K562 (cell line): Measurements from ENCODE around the gene NUDCD3. TPM values are rescaled to one million over a fixed set of nuclear protein-coding genes. Genes with fewer than 3 reads are reported as not detected.

Experiments
- ATAC-seq: fragments of 200-7000 bp; cut with Tn5 transposase; 3 replicates; pipeline ENCODE4 v1.9.1; 2020; ENCODE audit warnings: moderate library complexity
- BruUV-seq: library from RNA; stranded (reverse); fragments of 400-500 nt; replicated peaks from 2 replicates; lab custom pipeline; 2021; lab: Mats Ljungman, UMichigan
- CTCF ChIA-PET: fragments of 300-600 bp; formaldehyde crosslinking; extraction: SDS; loops from one replicate; lab custom pipeline; 2021; ENCODE audit warnings: low intra/inter-chr PET ratio; lab: Yijun Ruan, JAX
- POLR2A ChIA-PET: fragments of 300-600, 350-650 bp; sonication (Branson Sonifier 250); formaldehyde crosslinking; extraction: SDS; loops from one replicate; lab custom pipeline; 2021; ENCODE audit warnings: antibody characterized with exemption, inconsistent platforms; lab: Yijun Ruan, JAX
- DNase-seq, 4 experiments: peaks; one replicate each; pipeline versions ENCODE4 v3.0.0 to v3.0.0-alpha.2; 2011 to 2018; ENCODE audit warnings: low spot score in 3 of 4, mixed read lengths in 3 of 4; ENCODE audit errors: extremely low read depth in 1 of 4
- FAIRE-seq: peaks from 2 replicates; lab custom pipeline; 2011; peaks lifted over from hg19 to GRCh38; lab: Jason Lieb, UNC
- H2AFZ ChIP-seq: 2 replicates; pipeline ENCODE4 v1.6.0; 2011; ENCODE audit warnings: low read depth, low read length, control low read depth, inconsistent platforms
- H3K27ac ChIP-seq: fragments of 200-600 bp; 3 replicates; pipeline ENCODE4 v1.8.0; 2011; ENCODE audit warnings: low read depth, mild to moderate bottlenecking, control low read depth, inconsistent platforms, low read length, moderate library complexity, mixed read lengths; ENCODE audit errors: extremely low read depth
- H3K27me3 ChIP-seq, 2 experiments: fragments of 300-600 bp in 1 of 2; 2 replicates in 1 of 2; 3 replicates in 1 of 2; pipeline versions ENCODE4 v1.6.0 to v1.8.0; 2011; ENCODE audit warnings: inconsistent platforms in 2 of 2, low read length in 2 of 2, mild to moderate bottlenecking in 1 of 2, mixed read lengths in 1 of 2, moderate library complexity in 1 of 2; ENCODE audit not compliant: control insufficient read depth in 2 of 2, insufficient read depth in 2 of 2
- H3K36me3 ChIP-seq: fragments of 300-600 bp; 3 replicates; pipeline ENCODE4 v1.8.0; 2011; ENCODE audit warnings: mild to moderate bottlenecking, low read length, inconsistent platforms; ENCODE audit not compliant: control insufficient read depth, insufficient read depth
- H3K4me1 ChIP-seq, 2 experiments: fragments of 200-600 bp in 1 of 2; replicated peaks in 1 of 2; 2 replicates in 1 of 2; 3 replicates in 1 of 2; pipeline versions ENCODE4 v1.5.1 to v1.8.0; 2011; ENCODE audit warnings: inconsistent platforms in 2 of 2, low read length in 2 of 2, mild to moderate bottlenecking in 1 of 2, mixed read lengths in 1 of 2, moderate library complexity in 1 of 2; ENCODE audit not compliant: control insufficient read depth in 2 of 2, insufficient read depth in 2 of 2
- H3K4me2 ChIP-seq: 2 replicates; pipeline ENCODE4 v1.6.1; 2011; ENCODE audit warnings: low read length, control low read depth, inconsistent platforms, mixed read lengths; ENCODE audit not compliant: insufficient read depth
- H3K4me3 ChIP-seq: fragments of 200-600 bp; sonication (generic), shearing (Covaris generic); 2 replicates; pipeline ENCODE4 v1.5.1; 2016; ENCODE audit warnings: control low read depth, inconsistent platforms
- H3K79me2 ChIP-seq: fragments of 200-600 bp; 3 replicates; pipeline ENCODE4 v1.8.0; 2011; ENCODE audit warnings: low read length, inconsistent platforms; ENCODE audit not compliant: control insufficient read depth, insufficient read depth
- H3K9ac ChIP-seq, 2 experiments: 2 replicates each; pipeline versions ENCODE4 v1.6.0 to v1.6.1; 2011; ENCODE audit warnings: low read depth in 2 of 2, low read length in 2 of 2, control low read depth in 1 of 2, inconsistent platforms in 1 of 2, mild to moderate bottlenecking in 1 of 2, mixed read lengths in 1 of 2; ENCODE audit not compliant: insufficient read depth in 1 of 2
- H3K9me1 ChIP-seq: one replicate; pipeline ENCODE4 v1.6.0; 2011; ENCODE audit warnings: inconsistent platforms, mild to moderate bottlenecking, low read length, moderate library complexity; ENCODE audit not compliant: control insufficient read depth, insufficient read depth
- H3K9me3 ChIP-seq: replicated peaks from 2 replicates; pipeline ENCODE4 v1.5.1; 2011; ENCODE audit warnings: low read depth, low read length, inconsistent platforms; ENCODE audit not compliant: control insufficient read depth, insufficient read depth
- H4K20me1 ChIP-seq: replicated peaks from 2 replicates; pipeline ENCODE4 v1.6.1; 2011; ENCODE audit warnings: low read length, inconsistent platforms, mixed read lengths; ENCODE audit not compliant: control insufficient read depth, insufficient read depth
- ATF3 ChIP-seq, 2 experiments: fragments of 450-650 bp in 1 of 2; sonication (generic) in 1 of 2; formaldehyde crosslinking in 1 of 2; IDR thresholded peaks in 1 of 2; conservative IDR thresholded peaks in 1 of 2; 2 replicates each; pipeline versions ENCODE4 v1.6.1 to v1.8.1; 2016 to 2023; ENCODE audit warnings: mild to moderate bottlenecking in 2 of 2, moderate library complexity in 2 of 2, inconsistent platforms in 1 of 2, missing genetic modification reagents in 1 of 2
- FOXM1 ChIP-seq, 2 experiments: fragments of 450-650 bp in 1 of 2; sonication (generic) in 1 of 2; formaldehyde crosslinking in 1 of 2; IDR thresholded peaks; 2 replicates each; pipeline versions ENCODE4 v1.6.1 to v1.9.0; 2017 to 2022; ENCODE audit warnings: low read depth in 2 of 2, mild to moderate bottlenecking in 2 of 2, missing genetic modification reagents in 1 of 2, moderate library complexity in 1 of 2
- FOXP1 ChIP-seq: sonication (generic); formaldehyde crosslinking; IDR thresholded peaks from 2 replicates; pipeline ENCODE4 v1.8.0; 2022; ENCODE audit warnings: mild to moderate bottlenecking, missing genetic modification reagents
- GABPA ChIP-seq: fragments of 200-800 bp; sonication (Bioruptor generic); conservative IDR thresholded peaks from 2 replicates; pipeline ENCODE4 v1.6.1; 2016; ENCODE audit warnings: low read depth, missing genetic modification characterization, missing compliant biosample characterization
- HDAC2 ChIP-seq: fragments of 450-650 bp; IDR thresholded peaks from 2 replicates; pipeline ENCODE4 v1.6.1; 2016; ENCODE audit warnings: mild to moderate bottlenecking
- KLF10 ChIP-seq: fragments of 250-450 bp; sonication (Bioruptor Pico); IDR thresholded peaks from 2 replicates; pipeline ENCODE4 v1.6.1; 2021; ENCODE audit warnings: matching md5 sums
- MTA3 ChIP-seq: fragments of 450-650 bp; formaldehyde crosslinking; IDR thresholded peaks from 2 replicates; pipeline ENCODE4 v1.6.1; 2017; ENCODE audit warnings: mild to moderate bottlenecking, borderline replicate concordance
- POLR2G ChIP-seq: fragments of 200-400 bp; formaldehyde crosslinking; IDR thresholded peaks from 2 replicates; pipeline ENCODE4 v1.6.1; 2017; ENCODE audit warnings: low read depth, mild to moderate bottlenecking, antibody characterized with exemption, low read length, moderate library complexity
- REST ChIP-seq, 2 experiments: fragments of 450-650 bp; formaldehyde crosslinking in 1 of 2; IDR thresholded peaks; 2 replicates each; pipeline versions ENCODE4 v1.4.0 to v1.6.1; 2014 to 2020; ENCODE audit warnings: mild to moderate bottlenecking in 2 of 2, borderline replicate concordance in 1 of 2, low read depth in 1 of 2
- SLC30A9 ChIP-seq: fragments of 250-450 bp; sonication (Bioruptor Pico); IDR thresholded peaks from 2 replicates; pipeline ENCODE4 v1.8.0; 2022; ENCODE audit warnings: mild to moderate bottlenecking, moderate library complexity
- SP1 ChIP-seq: sonication (generic); formaldehyde crosslinking; IDR thresholded peaks from 2 replicates; pipeline ENCODE4 v1.8.1; 2022; ENCODE audit warnings: mild to moderate bottlenecking, missing genetic modification reagents
- ZKSCAN3 ChIP-seq: fragments of 250-450 bp; sonication (Bioruptor Pico); IDR thresholded peaks from 2 replicates; pipeline ENCODE4 v1.4.0; 2020
- ZNF778 ChIP-seq: fragments of 450-650 bp; formaldehyde crosslinking; IDR thresholded peaks from 2 replicates; pipeline ENCODE4 v1.4.0; 2020; ENCODE audit warnings: mild to moderate bottlenecking, moderate library complexity
- WGBS: fragments of 100-300 bp; shearing (Covaris generic); methylation state at CpG from one replicate; pipeline ENCODE4 v1.1.6; 2016; ENCODE audit warnings: low coverage, mixed read lengths; ENCODE audit not compliant: insufficient coverage; ENCODE audit errors: missing lambda C conversion rate; 5-methylcytosine and 5-hydroxymethylcytosine counted together
- in situ Hi-C: fragments of 300-500 bp; cut with MboI; formaldehyde crosslinking; loops from 4 replicates; pipeline ENCODE4 v1.15.0; 2018; ENCODE audit warnings: inconsistent platforms, mixed read lengths
- intact Hi-C: fragments of 100-400 bp; cut with micrococcal nuclease; formaldehyde crosslinking; loops from 2 replicates; pipeline ENCODE4 v1.14.2; 2022
- polyA plus RNA-seq, 8 experiments: library from polyadenylated mRNA; depleted of rRNA in 4 of 8; stranded (reverse) in 5 of 8; unstranded in 3 of 8; fragments of >200 nt; fragmentation: Nextera tagmentation in 2 of 8; fragmentation: Illumina TruSeq in 1 of 8; extraction: Ambion mirVana in 2 of 8; extraction: Trizol in 1 of 8; gene quantifications; 2 replicates each; pipeline versions ENCODE4 v1.2.1 to v1.2.3, GENCODE V29; 2011 to 2014; ENCODE audit warnings: inconsistent platforms in 1 of 8, missing spikeins in 1 of 8
- total RNA-seq, 7 experiments: library from RNA; depleted of rRNA in 6 of 7; stranded (reverse); fragments of >200 nt in 6 of 7; fragmentation: Illumina TruSeq in 2 of 7; extraction: Trizol in 2 of 7; gene quantifications; 2 replicates each; pipeline versions ENCODE4 v1.2.1 to v1.2.3, GENCODE V29; 2011 to 2021; ENCODE audit warnings: low replicate concordance in 1 of 7

NUDCD3 gene
- total and polyA plus RNA-seq, 9 of the 15 experiments (the other 6 are each of a cell fraction or from before 2014, with no cell fraction given), result 24.8 to 64.2 (median 42.6) TPM

GRCh38 chr7:44515590-44516268 lies 25.3 kb upstream of the NUDCD3 start:
- no peaks in the 10 kb centered on the region for H3K9me1 ChIP-seq
- intact Hi-C loops (no loop called here), in situ Hi-C loops (no loop called here)
- no peak overlapping the region for H3K9ac ChIP-seq
- H2AFZ ChIP-seq, result no peak overlapping the region
- peaks cover 0 to 3% of the 10 kb centered on the region in 2 experiments; a peak in 1 of 5 replicates for H3K4me1 ChIP-seq
- H3K36me3 ChIP-seq, result no peaks in the 10 kb centered on the region
- H4K20me1 ChIP-seq, result no peaks in the 10 kb centered on the region
- DNase-seq, result no peak
- no peaks in the 10 kb centered on the region for H3K79me2 ChIP-seq
- H3K27ac ChIP-seq, result no peak overlapping the region
- no peak for ATAC-seq
- H3K9me3 ChIP-seq, result no peaks in the 10 kb centered on the region
- no peak overlapping the region for H3K4me3 ChIP-seq
- CTCF ChIA-PET, result no interaction called here
- no peak for FAIRE-seq
- H3K27me3 ChIP-seq, result peaks cover 0 to 11% of the 10 kb centered on the region in 2 experiments; a peak in 3 of 5 replicates
- no peak overlapping the region for H3K4me2 ChIP-seq
- POLR2A ChIA-PET, result no interaction called here
- BruUV-seq, result no TSS peak
- 31% methylated on average over 8 of the region's 10 CpGs for WGBS
- TF ChIP-seq KLF10 (CRISPR knock-in tag) (no peak), MTA3 (no peak), ATF3 (IDR thresholded peaks at IDR 0.05) (no peak), ATF3 (CRISPR knock-in tag; conservative IDR thresholded peaks at IDR 0.05) (no peak), POLR2G (no peak), FOXM1 (IDR thresholded peaks at IDR 0.05; ENCODE audit: low read depth) (no peak), FOXM1 (CRISPR knock-in tag; IDR thresholded peaks at IDR 0.05; ENCODE audit: low read depth) (no peak), ZKSCAN3 (CRISPR knock-in tag) (no peak), ZNF778 (CRISPR knock-in tag) (no peak), FOXP1 (no peak), SP1 (CRISPR knock-in tag) (no peak), SLC30A9 (no peak), HDAC2 (no peak), REST (IDR thresholded peaks at IDR 0.05; ENCODE audit: borderline replicate concordance) (no peak), REST (CRISPR knock-in tag; IDR thresholded peaks at IDR 0.05; ENCODE audit: low read depth) (no peak), GABPA (tag) (no peak)
